Measurements from ENCODE around the gene VPS29.
"Not testable (repeated sequence)": the region's sequence is repeated elsewhere in the genome, so short reads cannot be mapped to it uniquely, and the experiment has no call there.

The VPS29 gene

GRCh38 chr12:110520876-110521712 is 19.2 kb upstream of the VPS29 start:
- DNase-seq: not testable (repeated sequence)

GRCh38 chr12:110518014-110518413 is 16.1 kb upstream of the VPS29 start:
- not testable (repeated sequence) for DNase-seq

GRCh38 chr12:110516995-110517394 is 15.1 kb upstream of the VPS29 start:
- no peak for DNase-seq

GRCh38 chr12:110514363-110514762 is 12.5 kb upstream of the VPS29 start:
- no peak for DNase-seq

GRCh38 chr12:110513842-110514241 is 11.9 kb upstream of the VPS29 start:
- DNase-seq: no peak

- DNase-seq: no peak
Observed at GRCh38 chr12:110508071-110508586, 6.2 kb upstream of the VPS29 start.

GRCh38 chr12:110505332-110505731 is 3.4 kb upstream of the VPS29 start:
- no peak for DNase-seq

GRCh38 chr12:110503432-110503831 is 1.5 kb upstream of the VPS29 start:
- no peak for DNase-seq

- no peak for DNase-seq
Observed at GRCh38 chr12:110501399-110501751, 536 bp downstream of the VPS29 start.

- no peak for DNase-seq
Observed at GRCh38 chr12:110498984-110499706, 2.8 kb downstream of the VPS29 start.

GRCh38 chr12:110475426-110475825 is 26.5 kb downstream of the VPS29 start:
- DNase-seq: no peak

- peak; percentile 97 for DNase-seq
Observed at GRCh38 chr12:110468214-110469048, 33.5 kb downstream of the VPS29 start, which contains the start of the genes FAM216A and GPN3. FAM216A (plus strand) TSS chr12:110468845; CDS start chr12:110468876, 31 bp downstream. GPN3 (minus strand) TSS chr12:110468257; CDS start chr12:110468203, 54 bp downstream.

GRCh38 chr12:110467847-110468213 is 34.1 kb downstream of the VPS29 start:
- no peak for DNase-seq

- no peak for DNase-seq
Observed at GRCh38 chr12:110466791-110467190, 35.1 kb downstream of the VPS29 start.

GRCh38 chr12:110465765-110466164 is 36.1 kb downstream of the VPS29 start:
- DNase-seq: not testable (repeated sequence)

- DNase-seq: no peak
Observed at GRCh38 chr12:110465024-110465423, 36.9 kb downstream of the VPS29 start.

- DNase-seq: not testable (repeated sequence)
Observed at GRCh38 chr12:110461189-110461588, 40.7 kb downstream of the VPS29 start.

GRCh38 chr12:110458756-110459155 is 43.2 kb downstream of the VPS29 start:
- DNase-seq: no peak

GRCh38 chr12:110453569-110454296 is 48.2 kb downstream of the VPS29 start:
- no peak for DNase-seq

- DNase-seq: no peak
Observed at GRCh38 chr12:110451263-110451662, 50.6 kb downstream of the VPS29 start.

GRCh38 chr12:110449799-110450497 is 52.0 kb downstream of the VPS29 start, which contains the start of gene ARPC3:
ARPC3 (minus strand) TSS chr12:110450337; CDS start chr12:110450260, 77 bp downstream.
- DNase-seq: peak; percentile 95
